ENCODE results near the gene C11orf68. TPM values are rescaled to one million over a fixed set of nuclear protein-coding genes. Genes with fewer than 3 reads are reported as not detected.

The C11orf68 gene
- total and polyA plus RNA-seq, 2 of the 8 experiments (the other 6 are each of a cell fraction or from before 2014, with no cell fraction given), result 24.0 to 51.2 TPM

DNA sequence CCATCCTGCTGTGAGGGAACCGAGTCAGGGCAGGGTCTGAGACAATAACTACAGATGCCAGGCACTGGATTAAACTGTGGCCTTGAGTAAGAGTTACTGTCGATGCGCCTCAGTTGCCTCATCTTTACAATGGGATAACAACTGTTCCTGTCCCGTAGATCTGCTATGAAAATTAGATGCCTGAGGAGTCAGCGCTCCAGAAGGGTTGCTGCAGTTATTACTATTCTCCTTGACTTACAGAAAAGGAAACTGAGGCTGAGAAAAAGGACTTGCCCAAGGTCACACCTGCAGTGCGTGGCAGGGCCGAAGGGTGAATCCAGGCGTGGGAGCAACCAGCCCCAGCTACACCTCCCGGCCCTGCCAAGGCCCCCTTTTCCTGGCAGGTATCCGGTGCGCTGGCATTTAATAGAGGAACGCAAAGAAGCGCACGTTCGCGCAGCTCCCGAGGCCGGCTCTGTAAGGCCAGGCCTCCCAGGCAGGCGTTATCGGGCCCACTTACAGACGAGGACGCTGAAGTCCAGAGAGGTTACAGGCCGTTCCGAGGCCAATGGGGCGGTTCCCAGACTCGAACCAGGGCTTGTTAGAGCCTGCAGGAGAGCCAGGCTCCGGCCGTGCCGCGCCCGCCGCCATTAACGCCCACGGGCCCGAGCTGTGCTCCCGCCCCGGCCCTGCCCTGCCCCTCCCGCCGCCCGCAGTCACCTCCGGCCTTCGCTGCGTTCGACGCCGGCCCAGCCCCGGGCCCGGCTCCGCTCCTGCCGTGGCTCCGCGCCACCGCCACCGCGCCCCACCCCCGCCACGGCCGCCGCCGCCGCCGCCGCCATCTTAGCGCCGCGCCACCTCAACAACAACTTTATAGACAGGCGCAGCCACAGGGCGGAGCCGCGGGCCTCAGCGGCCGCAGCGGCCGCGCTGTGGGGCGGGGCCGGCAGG lies at the start of gene C11orf68 (continued):
- TF ChIP-seq, protein P1, sequence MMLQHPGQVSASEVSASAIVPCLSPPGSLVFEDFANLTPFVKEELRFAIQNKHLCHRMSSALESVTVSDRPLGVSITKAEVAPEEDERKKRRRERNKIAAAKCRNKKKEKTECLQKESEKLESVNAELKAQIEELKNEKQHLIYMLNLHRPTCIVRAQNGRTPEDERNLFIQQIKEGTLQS (IDR thresholded peaks at IDR 0.05; ENCODE audit: insufficient read depth, low read depth, low read length), result no peak
- TF ChIP-seq CHD2 (IDR thresholded peaks at IDR 0.05; ENCODE audit: low read length) (no peak), HDAC6 (IDR thresholded peaks at IDR 0.05; ENCODE audit: low read depth, low read length) (no peak), NRF1 (IDR thresholded peaks at IDR 0.05; ENCODE audit: low read depth, low read length) (no peak), CREB1 (IDR thresholded peaks at IDR 0.05) (no peak), MAFK (IDR thresholded peaks at IDR 0.05; ENCODE audit: low read depth, low read length) (no peak)
- TF ChIP-seq, protein P2, sequence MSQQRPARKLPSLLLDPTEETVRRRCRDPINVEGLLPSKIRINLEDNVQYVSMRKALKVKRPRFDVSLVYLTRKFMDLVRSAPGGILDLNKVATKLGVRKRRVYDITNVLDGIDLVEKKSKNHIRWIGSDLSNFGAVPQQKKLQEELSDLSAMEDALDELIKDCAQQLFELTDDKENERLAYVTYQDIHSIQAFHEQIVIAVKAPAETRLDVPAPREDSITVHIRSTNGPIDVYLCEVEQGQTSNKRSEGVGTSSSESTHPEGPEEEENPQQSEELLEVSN (IDR thresholded peaks at IDR 0.05), result no peak
